HCT116 (cell line): ENCODE measurements around the gene RUNX2. TPM values are rescaled to one million over a fixed set of nuclear protein-coding genes. Genes with fewer than 3 reads are reported as not detected.

Source experiments
- ATAC-seq: fragments of 200-7000 bp; cut with Tn5 transposase; 2 replicates; pipeline ENCODE4 v1.9.1; 2020; ENCODE audit warnings: mild to moderate bottlenecking, moderate library complexity
- BruUV-seq: library from RNA; stranded (reverse); fragments of 400-500 nt; replicated peaks from 2 replicates; lab custom pipeline; 2021; lab: Mats Ljungman, UMichigan
- CTCF ChIA-PET: fragments of 300-600 bp; sonication (Branson Sonifier 250); formaldehyde crosslinking; loops from one replicate; lab custom pipeline; 2021; ENCODE audit warnings: antibody characterized with exemption; lab: Charles Lee
- POLR2A ChIA-PET: fragments of 300-600, 350-600 bp; sonication (Branson Sonifier 250); formaldehyde crosslinking; loops from one replicate; lab custom pipeline; 2021; ENCODE audit warnings: antibody characterized with exemption; lab: Charles Lee
- RAD21 ChIA-PET, 2 experiments: fragments of 300-600 bp; sonication (Branson Sonifier 250); formaldehyde crosslinking; loops; one replicate each; lab custom pipeline; 2023; ENCODE audit warnings: low total read pairs in 2 of 2; ENCODE audit not compliant: uncharacterized antibody in 2 of 2, unreplicated experiment in 2 of 2, low non-redundant PET in 1 of 2; lab: Charles Lee
- DNase-seq: peaks from one replicate; pipeline ENCODE4 v3.0.0-alpha.2; 2010; ENCODE audit warnings: low read depth, low spot score
- H2AFZ ChIP-seq: fragments of 200-600 bp; shearing (Covaris generic), sonication (generic); 2 replicates; pipeline ENCODE4 v1.6.1; 2017; ENCODE audit warnings: low read depth, mixed run types, mixed read lengths, antibody characterized with exemption, low read length; ENCODE audit not compliant: poor library complexity, severe bottlenecking
- H3K27ac ChIP-seq: 2 replicates; pipeline ENCODE4 v1.5.1; 2012; ENCODE audit warnings: low read depth, low read length
- H3K27me3 ChIP-seq: fragments of 200-600 bp; sonication (generic); 2 replicates; pipeline ENCODE4 v1.6.1; 2016; ENCODE audit warnings: mixed run types, low read length, mixed read lengths; ENCODE audit not compliant: insufficient read depth
- H3K36me3 ChIP-seq, 2 experiments: fragments of 200-500 bp in 1 of 2; fragments of 200-600 bp in 1 of 2; sonication (Bioruptor generic) in 1 of 2; sonication (generic) in 1 of 2; 2 replicates each; pipeline versions ENCODE4 v1.5.1 to v1.6.1; 2014 to 2016; ENCODE audit warnings: low read length in 2 of 2, inconsistent platforms in 1 of 2, mixed read lengths in 1 of 2, mixed run types in 1 of 2; ENCODE audit not compliant: insufficient read depth in 2 of 2, control insufficient read depth in 1 of 2
- H3K4me1 ChIP-seq, 2 experiments: fragments of 200-600 bp in 1 of 2; sonication (generic) in 1 of 2; 2 replicates each; pipeline versions ENCODE4 v1.5.1 to v1.6.1; 2012 to 2017; ENCODE audit warnings: low read length in 2 of 2, inconsistent platforms in 1 of 2, mild to moderate bottlenecking in 1 of 2, mixed read lengths in 1 of 2, mixed run types in 1 of 2, moderate library complexity in 1 of 2; ENCODE audit not compliant: insufficient read depth in 2 of 2, control insufficient read depth in 1 of 2
- H3K4me2 ChIP-seq: fragments of 200-600 bp; sonication (generic); 2 replicates; pipeline ENCODE4 v1.6.1; 2017; ENCODE audit warnings: mixed run types, low read length, mixed read lengths
- H3K4me3 ChIP-seq, 2 experiments: fragments of 200-600 bp in 1 of 2; sonication (generic) in 1 of 2; replicated peaks in 1 of 2; 2 replicates each; pipeline ENCODE4 v1.5.1; 2011 to 2016; ENCODE audit warnings: low read length in 2 of 2, control low read depth in 1 of 2, low read depth in 1 of 2, mild to moderate bottlenecking in 1 of 2, mixed read lengths in 1 of 2, mixed run types in 1 of 2
- H3K79me2 ChIP-seq: fragments of 200-600 bp; sonication (generic); 2 replicates; pipeline ENCODE4 v1.6.1; 2017; ENCODE audit warnings: mild to moderate bottlenecking, mixed run types, low read length, moderate library complexity, mixed read lengths; ENCODE audit not compliant: insufficient read depth
- H3K9ac ChIP-seq: fragments of 200-600 bp; sonication (generic); 2 replicates; pipeline ENCODE4 v1.6.1; 2016; ENCODE audit warnings: low read length, mixed read lengths
- H3K9me2 ChIP-seq: fragments of 200-600 bp; sonication (generic), shearing (Covaris generic); 2 replicates; pipeline ENCODE4 v1.6.1; 2017; ENCODE audit warnings: mixed run types, mild to moderate bottlenecking, moderate library complexity; ENCODE audit not compliant: insufficient read depth
- H3K9me3 ChIP-seq, 2 experiments: fragments of 200-500 bp in 1 of 2; fragments of 200-600 bp in 1 of 2; sonication (Bioruptor generic) in 1 of 2; sonication (generic) in 1 of 2; 2 replicates each; pipeline ENCODE4 v1.6.1; 2014 to 2017; ENCODE audit warnings: low read length in 2 of 2, mixed read lengths in 2 of 2, inconsistent platforms in 1 of 2, low read depth in 1 of 2, mild to moderate bottlenecking in 1 of 2, mixed run types in 1 of 2, moderate library complexity in 1 of 2; ENCODE audit not compliant: control insufficient read depth in 1 of 2, insufficient read depth in 1 of 2
- H4K20me1 ChIP-seq: fragments of 200-600 bp; sonication (generic), shearing (Covaris generic); 2 replicates; pipeline ENCODE4 v1.6.1; 2017; ENCODE audit warnings: mixed run types, mild to moderate bottlenecking, moderate library complexity; ENCODE audit not compliant: insufficient read depth
- CEBPB ChIP-seq: IDR thresholded peaks from 2 replicates; pipeline ENCODE4 v1.6.1; 2012; ENCODE audit warnings: low read depth
- EGR1 ChIP-seq: IDR thresholded peaks from 2 replicates; pipeline ENCODE4 v1.6.1; 2012; ENCODE audit warnings: low read depth
- ELF1 ChIP-seq: IDR thresholded peaks from 2 replicates; pipeline ENCODE4 v1.6.1; 2012; ENCODE audit warnings: low read depth, borderline replicate concordance
- JUND ChIP-seq: IDR thresholded peaks from 2 replicates; pipeline ENCODE4 v1.6.1; 2012
- MAX ChIP-seq: IDR thresholded peaks from 2 replicates; pipeline ENCODE4 v1.6.1; 2012
- POLR2AphosphoS5 ChIP-seq: IDR thresholded peaks from 2 replicates; pipeline ENCODE4 v1.6.1; 2011; ENCODE audit warnings: mild to moderate bottlenecking, low read depth, low read length, moderate library complexity
- RAD21 ChIP-seq: IDR thresholded peaks from 2 replicates; pipeline ENCODE4 v1.6.1; 2012; ENCODE audit warnings: low read depth, mild to moderate bottlenecking
- SP1 ChIP-seq: IDR thresholded peaks from 2 replicates; pipeline ENCODE4 v1.6.1; 2012; ENCODE audit warnings: low read depth
- SRF ChIP-seq: IDR thresholded peaks from 2 replicates; pipeline ENCODE4 v1.6.1; 2012; ENCODE audit warnings: low read depth
- YY1 ChIP-seq: IDR thresholded peaks from 2 replicates; pipeline ENCODE4 v1.6.1; 2011; ENCODE audit warnings: low read length, low read depth, moderate library complexity, mild to moderate bottlenecking; ENCODE audit not compliant: insufficient replicate concordance; ENCODE audit errors: extremely low read depth
- ZNF274 ChIP-seq: fragments of 200-500 bp; sonication (Bioruptor generic); IDR thresholded peaks from 2 replicates; pipeline ENCODE4 v1.6.1; 2014; ENCODE audit warnings: mild to moderate bottlenecking, low read depth, low read length, inconsistent platforms
- intact Hi-C: fragments of 100-400 bp; cut with micrococcal nuclease; formaldehyde crosslinking; loops from 2 replicates; pipeline ENCODE4 v1.10.0; 2022
- total RNA-seq: library from RNA; stranded (reverse); gene quantifications from one replicate; pipeline ENCODE4 v1.2.1, GENCODE V29; 2021; ENCODE audit not compliant: unreplicated experiment

The RUNX2 gene
- total RNA-seq, 1 experiment from 2014 or later: 1.1 TPM

- no peaks in the 10 kb centered on the region for H4K20me1 ChIP-seq
- TF ChIP-seq MAX (no peak), RAD21 (no peak), ZNF274 (no peak), YY1 (no peak), POLR2AphosphoS5 (no peak), SRF (no peak), JUND (no peak), ELF1 (no peak), EGR1 (no peak), SP1 (no peak), CEBPB (no peak)
- TF ChIP-seq, all 23 proteins: peak for 0
- Histone ChIP-seq H3K27me3 (no peaks in the 10 kb centered on the region), H3K4me1 (no peaks in the 10 kb centered on the region), H3K27ac (no peak overlapping the region), H3K4me3 (no peak overlapping the region), H3K9ac (no peak overlapping the region), H3K9me3 (no peaks in the 10 kb centered on the region), H3K9me2 (no peaks in the 10 kb centered on the region), H3K36me3 (no peaks in the 10 kb centered on the region), H3K4me2 (no peak overlapping the region), H2AFZ (no peak overlapping the region), H3K79me2 (no peaks in the 10 kb centered on the region)
- ChIA-PET POLR2A (interaction anchor here (0.6 kb wide), 1 partner anchor 20 kb away, joined by 3 read pairs; no protein-coding TSS in a partner anchor), CTCF (no interaction called here), RAD21 (no interaction called here)
- DNase-seq: no peak
- ATAC-seq: no peak
- intact Hi-C loops: no loop called here
- BruUV-seq: no TSS peak
These were observed 134.3 kb downstream of the RUNX2 start for GRCh38 chr6:45462190-45463134.
